GM13976 (cell line): Measurements from ENCODE around the gene RGS7.

Experiments
- DNase-seq: peaks from one replicate; pipeline ENCODE4 v3.0.0; 2012; ENCODE audit warnings: low spot score
- in situ Hi-C: fragments of 300-500 bp; cut with MboI; formaldehyde crosslinking; loops from one replicate; pipeline ENCODE4 v1.12.0; 2022; ENCODE audit warnings: low sequenced_read_pairs, mixed read lengths, inconsistent platforms; ENCODE audit not compliant: unreplicated experiment
- TF ChIP-seq, protein P1 (sequence below): IDR thresholded peaks from 2 replicates; pipeline ENCODE4 v1.5.1; 2012; ENCODE audit warnings: borderline replicate concordance, mild to moderate bottlenecking; ENCODE audit not compliant: insufficient read depth; ENCODE audit errors: extremely low read depth, missing control alignments, control extremely low read depth

RGS7 gene

GRCh38 chr1:240946926-240947325 is 410.1 kb downstream of the RGS7 start:
- TF ChIP-seq, protein P1, sequence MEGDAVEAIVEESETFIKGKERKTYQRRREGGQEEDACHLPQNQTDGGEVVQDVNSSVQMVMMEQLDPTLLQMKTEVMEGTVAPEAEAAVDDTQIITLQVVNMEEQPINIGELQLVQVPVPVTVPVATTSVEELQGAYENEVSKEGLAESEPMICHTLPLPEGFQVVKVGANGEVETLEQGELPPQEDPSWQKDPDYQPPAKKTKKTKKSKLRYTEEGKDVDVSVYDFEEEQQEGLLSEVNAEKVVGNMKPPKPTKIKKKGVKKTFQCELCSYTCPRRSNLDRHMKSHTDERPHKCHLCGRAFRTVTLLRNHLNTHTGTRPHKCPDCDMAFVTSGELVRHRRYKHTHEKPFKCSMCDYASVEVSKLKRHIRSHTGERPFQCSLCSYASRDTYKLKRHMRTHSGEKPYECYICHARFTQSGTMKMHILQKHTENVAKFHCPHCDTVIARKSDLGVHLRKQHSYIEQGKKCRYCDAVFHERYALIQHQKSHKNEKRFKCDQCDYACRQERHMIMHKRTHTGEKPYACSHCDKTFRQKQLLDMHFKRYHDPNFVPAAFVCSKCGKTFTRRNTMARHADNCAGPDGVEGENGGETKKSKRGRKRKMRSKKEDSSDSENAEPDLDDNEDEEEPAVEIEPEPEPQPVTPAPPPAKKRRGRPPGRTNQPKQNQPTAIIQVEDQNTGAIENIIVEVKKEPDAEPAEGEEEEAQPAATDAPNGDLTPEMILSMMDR = peak; percentile 29
- in situ Hi-C loops = no loop called here
- peak; percentile 24 for DNase-seq

DNA sequence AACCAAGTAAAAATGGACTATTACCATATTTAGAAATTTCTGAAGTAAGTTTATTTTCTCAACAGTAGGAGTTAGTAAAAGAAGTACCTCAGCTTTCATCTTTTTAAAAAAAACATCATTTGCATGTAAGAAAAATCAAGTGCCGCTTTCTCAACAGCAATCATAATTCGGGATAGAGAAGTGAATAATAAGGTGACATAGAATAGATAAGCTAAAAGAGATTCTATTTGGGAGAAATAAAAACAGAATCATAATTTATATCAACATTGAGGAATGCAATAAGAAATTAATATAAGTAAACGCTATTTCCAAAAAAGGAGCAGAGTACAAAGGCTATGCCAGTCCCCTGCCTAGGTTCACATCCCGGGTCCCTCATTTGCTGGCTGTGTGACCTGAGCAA is 414.1 kb downstream of the RGS7 start:
- in situ Hi-C loops = no loop called here
- DNase-seq = no peak
- TF ChIP-seq, protein P1 = no peak

- TF ChIP-seq, protein P1 = no peak
- in situ Hi-C loops = no loop called here
- DNase-seq = no peak
Measured at GRCh38 chr1:240941701-240942370, 415.2 kb downstream of the RGS7 start.

GRCh38 chr1:240936911-240937668 is 419.9 kb downstream of the RGS7 start:
- TF ChIP-seq, protein P1 = no peak
- DNase-seq = no peak
- in situ Hi-C loops = no loop called here

- DNase-seq = no peak
- TF ChIP-seq, protein P1 = no peak
- in situ Hi-C loops = no loop called here
Measured at GRCh38 chr1:240935920-240936319, 421.1 kb downstream of the RGS7 start.

DNA sequence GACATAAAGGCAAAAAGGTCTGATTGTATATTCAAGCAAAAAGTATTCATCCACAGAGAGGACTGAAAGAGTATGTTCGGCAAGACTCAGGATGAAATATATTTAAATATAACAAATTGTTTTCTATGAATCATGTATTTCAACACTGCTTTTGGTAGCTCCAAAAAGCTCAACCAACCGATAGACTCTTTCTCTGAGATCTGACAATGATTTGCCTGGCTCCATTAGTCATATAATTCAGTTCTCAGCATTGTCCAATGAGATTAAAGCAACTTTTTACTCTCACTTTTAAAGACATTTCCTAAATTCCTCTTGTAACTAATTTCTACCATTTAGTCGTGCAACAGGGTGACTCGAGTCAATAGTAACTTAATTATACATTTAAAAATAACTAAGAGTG is 426.0 kb downstream of the RGS7 start:
- TF ChIP-seq, protein P1 = no peak
- no peak for DNase-seq
- in situ Hi-C loops = no loop called here
